Suprapubic skin (tissue), 4 donors: ENCODE results near the gene SH2D1B. TPM values are rescaled to one million over a fixed set of nuclear protein-coding genes. Genes with fewer than 3 reads are reported as not detected.

Source experiments
- DNase-seq, 2 donors: peaks; one replicate each; pipeline ENCODE4 v3.0.0-alpha.2; 2019; ENCODE audit warnings: low spot score in 2 of 2
- H3K27ac ChIP-seq: fragments of 200-600 bp; sonication (generic); one replicate; pipeline ENCODE4 v1.5.1; 2019
- H3K27me3 ChIP-seq: fragments of 200-600 bp; sonication (generic); one replicate; pipeline ENCODE4 v1.5.1; 2019
- H3K36me3 ChIP-seq: fragments of 200-600 bp; sonication (generic); one replicate; pipeline ENCODE4 v1.5.1; 2019
- H3K4me1 ChIP-seq: fragments of 200-600 bp; sonication (generic); one replicate; pipeline ENCODE4 v1.5.1; 2019
- H3K4me3 ChIP-seq: fragments of 200-600 bp; sonication (generic); one replicate; pipeline ENCODE4 v1.5.1; 2019; ENCODE audit warnings: mild to moderate bottlenecking
- H3K9me3 ChIP-seq: fragments of 200-600 bp; sonication (generic); one replicate; pipeline ENCODE4 v1.5.1; 2019
- CTCF ChIP-seq, 2 donors: fragments of 200-600 bp in 1 of 2; fragments of 450-650 bp in 1 of 2; sonication (generic) in 1 of 2; IDR thresholded peaks; one replicate each; pipeline ENCODE4 v1.5.1; 2016 to 2019; ENCODE audit warnings: antibody characterized with exemption in 2 of 2, mild to moderate bottlenecking in 1 of 2, moderate library complexity in 1 of 2
- EP300 ChIP-seq: sonication (generic); formaldehyde crosslinking; IDR thresholded peaks from one replicate; pipeline ENCODE4 v1.6.1; 2017; ENCODE audit warnings: antibody characterized with exemption
- POLR2A ChIP-seq, 2 donors: fragments of 450-650 bp; IDR thresholded peaks; one replicate each; pipeline ENCODE4 v1.6.1; 2017; ENCODE audit warnings: antibody characterized with exemption in 2 of 2, mild to moderate bottlenecking in 2 of 2, moderate library complexity in 2 of 2
- POLR2AphosphoS5 ChIP-seq, 3 donors: sonication (generic); formaldehyde crosslinking; IDR thresholded peaks; one replicate each; pipeline ENCODE4 v1.6.1; 2017; ENCODE audit warnings: antibody characterized with exemption in 3 of 3
- whole genome bisulfite sequencing: methylation state at CpG from one replicate; pipeline ENCODE4 v1.1.5; 2018; 5-methylcytosine and 5-hydroxymethylcytosine counted together
- total RNA-seq, 4 donors: library from RNA; depleted of rRNA; stranded (reverse); fragments of >200 nt; gene quantifications; one replicate each; pipeline ENCODE4 v1.1.0, GENCODE V29; 2016

Gene SH2D1B
- total RNA-seq, 4 donors from 2014 or later = not detected

- H3K4me3 ChIP-seq = no peak overlapping the region
- peaks cover 11% of the 10 kb centered on the region for H3K4me1 ChIP-seq
- 64% methylated on average over 9 of the region's 9 CpGs for WGBS
- TF ChIP-seq EP300 = no peak
- no peak for TF ChIP-seq POLR2A (IDR thresholded peaks at IDR 0.05)
- TF ChIP-seq CTCF (IDR thresholded peaks at IDR 0.05) = no peak
- no peak for TF ChIP-seq POLR2AphosphoS5 (IDR thresholded peaks at IDR 0.05)
- H3K27me3 ChIP-seq = peaks cover 3% of the 10 kb centered on the region
- no peak overlapping the region for H3K27ac ChIP-seq
- DNase-seq = no peak
- no peaks in the 10 kb centered on the region for H3K36me3 ChIP-seq
- no peaks in the 10 kb centered on the region for H3K9me3 ChIP-seq
Observed at GRCh38 chr1:162389971-162390370, 22.0 kb downstream of the SH2D1B start.

GRCh38 chr1:162389021-162389818 is 22.7 kb downstream of the SH2D1B start:
- peaks cover 11% of the 10 kb centered on the region for H3K4me1 ChIP-seq
- TF ChIP-seq EP300 (no peak), POLR2AphosphoS5 (IDR thresholded peaks at IDR 0.05) (no peak), POLR2A (IDR thresholded peaks at IDR 0.05) (no peak), CTCF (IDR thresholded peaks at IDR 0.05) (no peak)
- 44% methylated on average over 11 of the region's 11 CpGs for WGBS
- H3K36me3 ChIP-seq = no peaks in the 10 kb centered on the region
- no peak for DNase-seq
- peaks cover 3% of the 10 kb centered on the region for H3K27me3 ChIP-seq
- H3K4me3 ChIP-seq = no peak overlapping the region
- no peaks in the 10 kb centered on the region for H3K9me3 ChIP-seq
- H3K27ac ChIP-seq = no peak overlapping the region

- H3K4me1 ChIP-seq = peaks cover 11% of the 10 kb centered on the region
- no peaks in the 10 kb centered on the region for H3K27me3 ChIP-seq
- H3K36me3 ChIP-seq = no peaks in the 10 kb centered on the region
- no peak for DNase-seq
- no peak overlapping the region for H3K27ac ChIP-seq
- H3K4me3 ChIP-seq = no peak overlapping the region
- H3K9me3 ChIP-seq = no peaks in the 10 kb centered on the region
- WGBS = 92% methylated on average over 3 of the region's 5 CpGs
- TF ChIP-seq POLR2A (IDR thresholded peaks at IDR 0.05) (no peak), EP300 (no peak), POLR2AphosphoS5 (IDR thresholded peaks at IDR 0.05) (peak in 1 of 3 donors; percentile 15), CTCF (IDR thresholded peaks at IDR 0.05) (no peak)
Observed at GRCh38 chr1:162388615-162389014, 23.3 kb downstream of the SH2D1B start.

GRCh38 chr1:162388083-162388594 is 23.8 kb downstream of the SH2D1B start:
- Histone ChIP-seq H3K27ac (no peak overlapping the region), H3K4me3 (no peak overlapping the region), H3K4me1 (peaks cover 11% of the 10 kb centered on the region), H3K9me3 (no peaks in the 10 kb centered on the region), H3K36me3 (no peaks in the 10 kb centered on the region), H3K27me3 (no peaks in the 10 kb centered on the region)
- WGBS = 83% methylated on average over 8 of the region's 8 CpGs
- no peak for DNase-seq
- no peak for TF ChIP-seq EP300
- TF ChIP-seq POLR2AphosphoS5 (IDR thresholded peaks at IDR 0.05) = no peak
- no peak for TF ChIP-seq POLR2A (IDR thresholded peaks at IDR 0.05)
- no peak for TF ChIP-seq CTCF (IDR thresholded peaks at IDR 0.05)

GRCh38 chr1:162387226-162388082 is 24.5 kb downstream of the SH2D1B start:
- WGBS = 83% methylated on average over 20 of the region's 20 CpGs
- H3K36me3 ChIP-seq = no peaks in the 10 kb centered on the region
- H3K27ac ChIP-seq = no peak overlapping the region
- DNase-seq = no peak
- H3K27me3 ChIP-seq = no peaks in the 10 kb centered on the region
- peaks cover 13% of the 10 kb centered on the region for H3K4me1 ChIP-seq
- H3K4me3 ChIP-seq = no peak overlapping the region
- TF ChIP-seq POLR2AphosphoS5 (IDR thresholded peaks at IDR 0.05) (no peak), CTCF (IDR thresholded peaks at IDR 0.05) (no peak), POLR2A (IDR thresholded peaks at IDR 0.05) (no peak), EP300 (no peak)
- no peaks in the 10 kb centered on the region for H3K9me3 ChIP-seq
